Measurements from ENCODE around the gene AP3S2. TPM values are rescaled to one million over a fixed set of nuclear protein-coding genes. Genes with fewer than 3 reads are reported as not detected.
"Not testable (repeated sequence)": the region's sequence is repeated elsewhere in the genome, so short reads cannot be mapped to it uniquely, and the experiment has no call there.

AP3S2 gene
- 16.0 TPM for total RNA-seq

DNA sequence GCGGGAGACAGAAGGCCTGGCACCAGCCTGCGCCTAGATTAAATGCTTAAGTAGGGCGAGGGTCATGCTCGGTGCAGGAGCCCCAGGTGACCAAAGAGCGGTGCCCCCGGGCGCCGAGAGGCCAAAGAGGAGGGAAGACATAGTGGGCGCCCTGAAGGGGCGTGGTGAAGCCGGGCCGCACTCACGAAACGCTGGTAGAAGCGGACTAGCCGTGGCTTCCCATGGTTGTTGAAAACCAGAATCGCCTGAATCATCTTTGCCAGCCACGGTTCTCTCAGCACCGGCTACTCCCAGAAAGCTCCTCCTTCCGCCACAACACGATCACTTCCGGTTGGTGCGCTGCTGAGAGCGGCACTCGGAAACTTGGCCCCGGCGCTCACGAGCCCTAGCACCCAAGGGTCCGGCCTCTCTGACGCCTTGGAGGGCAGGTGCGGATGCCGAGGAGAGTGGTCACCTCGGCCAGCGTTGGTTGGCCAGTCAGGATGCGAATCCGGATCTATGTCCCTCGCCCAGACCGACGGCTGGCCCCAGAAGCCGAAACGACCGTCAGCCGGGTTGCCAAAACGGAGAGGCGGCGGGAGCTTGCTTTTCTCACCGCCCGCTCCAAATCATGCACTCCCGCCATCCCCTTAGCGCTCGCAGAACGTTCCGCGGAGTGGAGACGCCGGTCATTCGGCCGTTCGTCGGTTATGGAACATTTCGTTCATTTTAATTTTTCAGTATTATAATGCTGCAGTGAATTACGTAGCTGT lies at the start of gene AP3S2:
AP3S2 (minus strand) TSS at position 299 of the 752 bp plus-strand sequence; CDS start at position 254, 45 bp downstream.
- Histone ChIP-seq H3K4me3 (peak within 1 kb of the TSS; percentile 76 to 87), H3K36me3 (peaks cover 1 to 3% of the 10 kb centered on the region in 2 donors), H3K27me3 (no peaks in the 10 kb centered on the region), H3K9me3 (no peaks in the 10 kb centered on the region), H3K27ac (peak within 1 kb of the TSS; percentile 85 to 90), H3K4me1 (peaks cover 0 to 6% of the 10 kb centered on the region in 2 donors)
- DNase-seq (ENCODE audit: low spot score in 2 of 2): peak; percentile 64 to 95
- intact Hi-C loops (cut with DNase I): loop anchor here (1.0 to 10.0 kb wide), 5 partner anchors 108 to 991 kb away; partner anchors contain the start of genes CIB1, FES, PLIN1 and ZNF710
- TF ChIP-seq, protein P1, sequence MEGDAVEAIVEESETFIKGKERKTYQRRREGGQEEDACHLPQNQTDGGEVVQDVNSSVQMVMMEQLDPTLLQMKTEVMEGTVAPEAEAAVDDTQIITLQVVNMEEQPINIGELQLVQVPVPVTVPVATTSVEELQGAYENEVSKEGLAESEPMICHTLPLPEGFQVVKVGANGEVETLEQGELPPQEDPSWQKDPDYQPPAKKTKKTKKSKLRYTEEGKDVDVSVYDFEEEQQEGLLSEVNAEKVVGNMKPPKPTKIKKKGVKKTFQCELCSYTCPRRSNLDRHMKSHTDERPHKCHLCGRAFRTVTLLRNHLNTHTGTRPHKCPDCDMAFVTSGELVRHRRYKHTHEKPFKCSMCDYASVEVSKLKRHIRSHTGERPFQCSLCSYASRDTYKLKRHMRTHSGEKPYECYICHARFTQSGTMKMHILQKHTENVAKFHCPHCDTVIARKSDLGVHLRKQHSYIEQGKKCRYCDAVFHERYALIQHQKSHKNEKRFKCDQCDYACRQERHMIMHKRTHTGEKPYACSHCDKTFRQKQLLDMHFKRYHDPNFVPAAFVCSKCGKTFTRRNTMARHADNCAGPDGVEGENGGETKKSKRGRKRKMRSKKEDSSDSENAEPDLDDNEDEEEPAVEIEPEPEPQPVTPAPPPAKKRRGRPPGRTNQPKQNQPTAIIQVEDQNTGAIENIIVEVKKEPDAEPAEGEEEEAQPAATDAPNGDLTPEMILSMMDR (IDR thresholded peaks at IDR 0.05): no peak

DNA sequence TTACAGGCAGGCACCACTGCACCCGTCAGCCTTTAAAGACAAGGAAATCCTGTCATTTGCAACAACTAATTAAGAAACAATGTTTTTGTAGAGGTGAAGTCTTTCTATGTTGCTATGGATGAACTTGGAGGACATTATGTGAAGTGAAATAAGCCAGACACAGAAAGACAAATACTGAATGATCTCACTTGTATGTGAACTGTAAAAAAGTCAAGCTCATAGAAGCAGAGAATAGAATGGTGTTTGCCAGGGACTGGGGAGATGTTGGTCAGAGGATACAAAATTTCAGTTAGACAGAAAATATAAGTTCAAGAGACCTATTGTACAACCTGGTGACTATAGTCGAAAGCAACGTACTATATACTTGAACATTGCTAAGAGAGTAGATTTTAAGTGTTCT lies 46.1 kb upstream of the AP3S2 start:
- Histone ChIP-seq H3K36me3 (no peaks in the 10 kb centered on the region), H3K4me1 (no peaks in the 10 kb centered on the region), H3K9me3 (no peaks in the 10 kb centered on the region), H3K27me3 (no peaks in the 10 kb centered on the region), H3K27ac (no peak overlapping the region), H3K4me3 (no peak overlapping the region)
- intact Hi-C loops (cut with DNase I): no loop called here
- DNase-seq (ENCODE audit: low spot score in 2 of 2): no peak
- TF ChIP-seq, protein P1 (IDR thresholded peaks at IDR 0.05): no peak

DNA sequence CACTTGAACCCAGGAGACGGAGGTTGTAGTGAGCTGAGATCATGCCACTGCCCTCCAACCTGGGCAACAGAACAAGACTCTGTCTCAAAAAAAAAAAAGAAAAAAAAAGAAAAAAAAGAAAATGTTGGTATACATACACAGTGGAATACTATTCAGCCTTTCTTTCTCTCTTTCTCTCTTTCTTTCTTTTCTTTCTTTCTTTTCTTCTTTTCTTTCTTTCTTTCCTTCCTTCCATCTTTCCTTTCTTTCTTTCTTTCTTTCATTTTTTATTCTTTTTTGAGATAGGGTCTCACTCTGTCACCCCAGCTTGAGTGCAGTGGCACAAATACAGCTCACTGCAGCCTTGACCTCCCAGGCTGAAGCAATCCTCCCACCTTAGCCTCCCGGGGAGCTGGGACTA lies 45.6 kb upstream of the AP3S2 start:
- DNase-seq (ENCODE audit: low spot score in 2 of 2); H3K27ac ChIP-seq; H3K4me3 ChIP-seq; H3K36me3 ChIP-seq; H3K27me3 ChIP-seq; H3K4me1 ChIP-seq; intact Hi-C loops (cut with DNase I); H3K9me3 ChIP-seq: not testable (repeated sequence)

DNA sequence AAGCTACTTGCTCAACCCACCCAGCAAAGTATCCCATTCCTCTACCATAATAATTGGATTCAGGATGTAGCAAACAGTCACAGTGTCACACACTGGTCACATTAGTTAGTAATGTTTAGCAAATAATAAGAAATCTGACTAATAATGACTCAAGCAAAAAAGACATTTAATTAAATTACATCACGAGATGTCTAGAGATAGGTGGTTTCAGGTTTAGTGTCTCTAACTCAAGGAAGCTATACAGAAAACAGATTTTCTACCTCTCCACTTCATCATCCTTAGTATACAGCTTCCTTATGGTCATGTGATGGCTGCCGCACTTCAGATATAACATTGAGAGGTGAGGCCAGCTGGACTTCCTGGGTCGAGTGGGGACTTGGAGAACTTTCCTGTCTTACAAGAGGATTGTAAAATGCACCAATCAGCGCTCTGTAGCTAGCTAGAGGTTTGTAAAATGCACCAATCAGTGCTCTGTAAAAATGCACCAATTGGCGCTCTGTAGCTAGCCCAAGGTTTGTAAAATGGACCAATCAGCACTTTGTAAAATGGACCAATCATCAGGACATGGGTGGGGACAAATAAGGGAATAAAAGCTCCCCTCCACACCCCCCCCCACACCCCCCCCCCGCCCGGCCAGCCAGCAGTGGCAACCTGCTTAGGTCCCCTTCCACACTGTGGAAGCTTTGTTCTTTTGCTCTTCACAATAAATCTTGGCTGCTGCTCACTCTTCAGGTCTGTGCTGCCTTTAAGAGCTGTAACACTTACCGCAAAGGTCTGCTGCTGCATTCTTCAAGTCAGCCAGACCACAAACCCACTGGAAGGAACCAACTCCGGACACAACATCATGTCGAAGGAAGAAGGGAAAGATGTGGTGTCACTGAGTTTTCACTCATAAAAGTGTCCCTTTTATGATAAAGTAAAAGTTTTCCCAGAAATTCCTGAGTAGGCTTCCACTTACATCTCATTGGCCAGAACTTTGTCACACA lies 43.9 kb upstream of the AP3S2 start:
- TF ChIP-seq, protein P1 (IDR thresholded peaks at IDR 0.05): no peak
- H3K27ac ChIP-seq: no peak overlapping the region

DNA sequence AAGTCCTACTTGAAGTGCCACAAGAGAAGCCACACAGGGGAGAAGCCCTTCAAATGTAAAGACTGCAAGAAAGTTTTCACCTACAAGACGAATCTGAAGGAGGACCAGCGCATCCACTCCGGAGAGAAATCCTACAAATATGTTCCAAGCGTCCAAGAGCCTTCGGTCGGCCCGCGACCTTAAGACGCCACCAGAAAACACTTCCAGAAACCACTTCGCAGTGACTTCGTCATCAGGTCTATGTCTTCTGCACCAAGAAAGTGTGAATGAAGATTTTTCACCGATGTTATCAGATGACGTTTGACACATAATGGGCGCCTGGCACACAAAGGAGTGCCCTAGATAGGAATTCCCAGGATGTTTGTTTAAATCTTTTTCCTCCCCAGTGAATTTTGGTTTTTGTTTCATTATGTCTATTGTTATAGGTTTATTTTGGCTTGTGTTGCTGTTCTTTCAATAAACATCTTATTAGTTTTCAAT lies 43.0 kb upstream of the AP3S2 start:
- intact Hi-C loops (cut with DNase I): no loop called here
- TF ChIP-seq, protein P1 (IDR thresholded peaks at IDR 0.05): no peak
- DNase-seq (ENCODE audit: low spot score in 2 of 2): no peak
- Histone ChIP-seq H3K27ac (no peak overlapping the region), H3K4me1 (no peaks in the 10 kb centered on the region), H3K36me3 (no peaks in the 10 kb centered on the region), H3K4me3 (no peak overlapping the region), H3K9me3 (no peaks in the 10 kb centered on the region), H3K27me3 (no peaks in the 10 kb centered on the region)

More for the DNA sequence above, 43.9 kb upstream of the AP3S2 start:
- Histone ChIP-seq H3K27me3 (no peaks in the 10 kb centered on the region), H3K4me1 (no peaks in the 10 kb centered on the region), H3K9me3 (no peaks in the 10 kb centered on the region), H3K36me3 (no peaks in the 10 kb centered on the region), H3K4me3 (no peak overlapping the region)
- intact Hi-C loops (cut with DNase I): no loop called here
- no peak for DNase-seq (ENCODE audit: low spot score in 2 of 2)
